SU-DHL-6 (cell line): Measurements from ENCODE around the gene CASP8.

Experiments
- CTCF ChIP-seq: fragments of 200-600 bp; sonication (generic); IDR thresholded peaks from one replicate; pipeline ENCODE4 v1.5.1; 2017; ENCODE audit warnings: antibody characterized with exemption, mild to moderate bottlenecking, low read length, moderate library complexity; ENCODE audit not compliant: insufficient read depth, poor library complexity, severe bottlenecking
- EZH2phosphoT487 ChIP-seq: fragments of 200-600 bp; sonication (generic), shearing (Covaris generic); conservative IDR thresholded peaks from 2 replicates; pipeline ENCODE4 v1.6.1; 2018; ENCODE audit warnings: mild to moderate bottlenecking, antibody characterized with exemption, low read length, moderate library complexity, mixed read lengths

- TF ChIP-seq CTCF, result no peak
- no peak for TF ChIP-seq EZH2phosphoT487
These were observed at the start of gene CASP8 for GRCh38 chr2:201260302-201260800.
